GM18909 (cell line): ENCODE measurements around the gene GRIN2C.

Source experiments
- ATAC-seq: cut with Tn5 transposase; IDR thresholded peaks from one replicate; pipeline ENCODE4 v1.9.1; 2021; ENCODE audit warnings: mild to moderate bottlenecking; ENCODE audit not compliant: unreplicated experiment, poor library complexity

GRIN2C gene

DNA sequence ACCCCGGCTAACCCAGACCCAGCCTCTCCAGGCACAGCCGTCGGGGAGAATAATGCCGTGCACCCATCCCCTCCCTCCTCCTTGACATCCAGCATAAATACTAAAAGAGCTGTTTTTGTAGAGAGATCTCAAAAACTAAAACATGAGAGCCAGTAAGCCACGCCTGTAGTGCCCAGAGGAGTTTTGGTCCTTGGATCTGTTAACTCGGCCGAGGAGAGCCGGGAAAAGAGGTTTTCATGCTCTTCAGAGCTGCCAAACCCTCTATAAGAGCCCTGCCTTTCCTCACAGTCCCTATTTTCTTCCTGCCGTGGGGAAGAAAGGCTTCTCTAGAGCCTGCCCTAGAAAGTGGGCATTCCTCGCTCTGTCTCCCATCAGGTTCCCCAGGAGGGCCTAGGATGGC is 53.4 kb downstream of the GRIN2C start:
- no peak for ATAC-seq

DNA sequence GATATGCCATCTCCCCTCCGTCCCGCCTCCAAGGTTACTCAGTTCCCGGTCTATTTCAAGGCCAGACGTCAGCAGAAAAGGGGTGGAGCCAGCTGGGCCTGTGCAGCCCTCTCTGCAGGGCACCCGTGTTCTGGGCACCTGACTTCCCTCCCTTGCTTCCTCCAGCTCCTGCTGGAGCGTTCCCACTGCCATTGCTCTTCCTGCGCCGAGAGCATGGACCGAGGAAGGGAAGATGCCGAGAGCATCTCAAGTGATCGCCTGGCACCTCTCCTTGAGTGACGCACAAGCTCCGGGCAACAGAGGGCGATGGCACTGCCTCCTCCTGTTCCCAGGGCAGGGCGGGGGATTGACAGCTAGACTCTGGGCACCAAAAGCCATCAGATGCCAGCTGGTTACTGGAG is 54.1 kb downstream of the GRIN2C start:
- no peak for ATAC-seq

DNA sequence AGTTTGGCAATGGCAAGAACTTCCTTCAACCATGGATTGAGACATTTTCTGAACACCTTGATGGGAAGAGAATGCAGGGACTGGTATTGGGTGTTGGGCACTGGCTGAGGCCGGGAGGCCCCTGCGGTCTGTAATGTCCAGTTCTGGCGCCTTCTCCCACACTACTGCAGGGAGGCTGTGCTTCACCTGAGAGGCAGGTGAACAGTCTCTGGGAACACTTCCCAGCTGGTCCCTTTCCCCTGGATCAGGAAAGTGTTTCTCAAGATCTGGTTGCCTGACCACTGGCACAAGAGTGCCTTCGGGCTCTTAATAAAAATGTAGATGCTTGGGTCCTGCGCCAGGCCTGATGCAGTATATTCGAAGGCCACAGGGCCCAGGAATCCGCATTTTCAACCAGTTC is 55.0 kb downstream of the GRIN2C start:
- ATAC-seq, result no peak

- ATAC-seq, result no peak
Observed at GRCh38 chr17:74803971-74804370, 55.7 kb downstream of the GRIN2C start.

DNA sequence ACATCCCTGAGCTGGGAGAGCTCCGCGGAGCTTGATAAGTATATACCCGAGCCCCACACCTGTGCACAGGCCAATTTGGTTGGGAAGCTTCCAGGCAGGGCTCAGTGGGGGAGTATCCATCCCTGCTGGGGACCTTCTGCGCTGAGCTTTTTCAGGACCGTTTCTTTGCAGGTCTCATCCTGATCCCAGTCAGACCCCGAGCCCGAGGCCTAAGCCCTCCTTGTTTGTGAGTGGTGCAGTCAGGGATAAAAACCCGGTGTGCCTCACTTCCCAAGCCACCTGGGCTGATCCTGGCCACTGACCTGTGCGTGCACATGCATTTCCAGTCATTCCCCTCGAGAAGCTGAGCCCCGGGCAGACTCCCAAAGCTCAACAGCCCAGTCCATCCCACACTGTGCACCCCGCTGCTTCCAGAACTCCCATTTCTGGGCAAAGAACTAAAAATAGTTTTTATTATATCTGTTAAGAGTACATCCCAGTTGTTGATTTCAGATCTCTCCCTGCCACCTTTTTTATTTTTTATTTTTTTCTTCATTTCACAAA is 56.2 kb downstream of the GRIN2C start:
- ATAC-seq, result no peak

GRCh38 chr17:74801896-74802295 is 57.8 kb downstream of the GRIN2C start:
- ATAC-seq, result no peak

DNA sequence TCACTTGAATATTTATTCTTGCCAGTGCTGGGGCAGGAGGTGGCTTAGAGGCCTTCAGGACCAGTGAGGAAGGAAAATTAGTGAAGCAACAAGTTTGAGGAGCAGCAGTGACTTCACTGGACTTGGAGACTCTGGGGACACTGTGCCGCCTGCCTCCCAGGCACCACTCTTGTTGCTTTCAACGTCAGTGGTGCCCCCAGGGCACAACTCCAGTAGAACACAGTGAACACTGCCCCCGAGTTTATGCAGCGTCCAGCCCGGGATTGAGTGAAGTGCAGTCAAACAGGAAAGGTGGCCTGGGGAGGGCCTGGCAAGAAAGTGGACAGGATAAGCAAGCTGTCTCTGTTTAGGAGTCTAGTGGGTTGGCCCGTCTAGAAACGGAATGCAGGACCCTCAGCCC is 59.2 kb downstream of the GRIN2C start:
- ATAC-seq, result no peak

- no peak for ATAC-seq
Observed at GRCh38 chr17:74799097-74799496, 60.6 kb downstream of the GRIN2C start.

DNA sequence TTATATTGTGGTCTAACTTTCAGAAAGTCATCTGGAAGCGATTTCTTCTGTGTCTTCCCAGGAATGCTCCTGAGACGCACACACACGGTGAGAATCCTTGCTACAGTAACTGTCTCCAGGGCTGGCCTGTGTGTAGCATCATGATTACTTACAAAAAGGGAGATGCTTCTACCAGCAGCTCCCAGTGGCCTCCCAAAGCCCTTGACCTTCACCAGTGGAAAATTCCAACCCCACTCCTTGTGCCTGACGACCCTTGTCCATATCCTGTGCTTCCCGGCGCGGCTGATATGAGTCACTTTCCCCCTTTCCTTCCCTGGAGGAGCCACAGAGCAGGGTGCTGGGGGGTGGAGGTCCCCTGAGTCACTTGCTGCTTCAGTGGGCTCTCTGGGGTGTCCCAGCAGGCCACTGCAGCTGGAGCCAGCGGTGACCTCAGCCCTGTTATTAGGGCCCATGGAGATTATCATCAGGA is 61.4 kb downstream of the GRIN2C start:
- ATAC-seq, result no peak

DNA sequence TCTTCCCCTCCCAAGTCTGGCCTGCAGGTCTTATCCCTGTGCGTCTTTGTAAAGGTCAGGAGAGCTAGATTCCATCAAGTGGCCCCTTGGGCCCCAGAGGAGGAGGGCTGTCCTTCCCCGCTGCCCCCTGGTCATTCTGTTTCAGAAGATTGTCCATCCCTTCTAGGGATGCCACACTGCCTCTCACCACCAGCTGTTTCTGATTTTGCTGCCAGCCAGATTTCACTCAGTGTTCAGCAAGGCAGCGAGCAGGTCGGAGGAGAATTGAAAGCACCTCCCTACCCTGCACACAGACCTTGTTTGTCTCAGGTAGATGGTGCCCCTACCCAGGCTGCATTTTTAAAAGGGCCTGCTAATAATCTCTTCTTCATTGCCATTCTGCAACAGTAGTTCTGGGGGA is 61.9 kb downstream of the GRIN2C start:
- ATAC-seq, result no peak

DNA sequence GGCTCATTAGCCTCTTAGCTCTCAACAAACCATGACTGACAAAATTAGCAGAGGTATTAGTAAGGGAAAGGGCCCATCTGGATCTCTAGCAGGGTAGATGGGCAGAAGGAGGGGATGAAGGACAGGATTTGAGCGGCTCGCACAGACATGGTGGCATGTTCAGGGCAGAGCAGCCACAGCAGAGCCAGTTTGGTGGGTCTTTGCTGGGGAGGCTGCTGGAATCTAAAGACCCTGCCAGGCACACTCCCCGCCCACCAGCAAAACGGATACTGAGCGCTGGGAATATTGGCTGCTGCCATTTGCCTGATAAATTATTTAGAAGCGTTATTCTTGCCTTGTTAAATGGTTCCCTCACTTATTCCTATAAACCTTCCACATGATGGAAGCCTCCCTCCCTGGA is 62.8 kb downstream of the GRIN2C start:
- ATAC-seq, result no peak

GRCh38 chr17:74796211-74796610 is 63.5 kb downstream of the GRIN2C start:
- ATAC-seq, result no peak

GRCh38 chr17:74795327-74796020 is 64.2 kb downstream of the GRIN2C start:
- ATAC-seq, result no peak

- ATAC-seq, result no peak
Observed at GRCh38 chr17:74792586-74793105, 67.0 kb downstream of the GRIN2C start.
